GM23338 (cell line): ENCODE data around the gene WWOX.

Source experiments
- CREB1 ChIP-seq: fragments of 250-450 bp; sonication (Bioruptor Pico); IDR thresholded peaks from 2 replicates; pipeline ENCODE4 v1.5.0; 2020; ENCODE audit warnings: low read depth, mild to moderate bottlenecking, moderate library complexity
- EZH2 ChIP-seq: fragments of 200-600 bp; sonication (generic); IDR thresholded peaks from one replicate; pipeline ENCODE4 v1.8.0; 2017; ENCODE audit warnings: antibody characterized with exemption, mild to moderate bottlenecking, low read depth; ENCODE audit not compliant: unreplicated experiment
- EZH2phosphoT487 ChIP-seq: fragments of 200-600 bp; sonication (generic); IDR thresholded peaks from one replicate; pipeline ENCODE4 v1.8.1; 2018; ENCODE audit warnings: antibody characterized with exemption; ENCODE audit not compliant: unreplicated experiment
- JUNB ChIP-seq: IDR thresholded peaks from one replicate; pipeline ENCODE4 v1.6.1; 2016; ENCODE audit warnings: antibody characterized with exemption; ENCODE audit not compliant: unreplicated experiment
- NANOG ChIP-seq: IDR thresholded peaks from 2 replicates; pipeline ENCODE4 v1.6.1; 2016; ENCODE audit warnings: antibody characterized with exemption, borderline replicate concordance
- POLR2AphosphoS5 ChIP-seq: IDR thresholded peaks from 2 replicates; pipeline ENCODE4 v1.6.1; 2016; ENCODE audit warnings: antibody characterized with exemption, low read depth
- REST ChIP-seq: IDR thresholded peaks from one replicate; pipeline ENCODE4 v1.6.1; 2018; ENCODE audit warnings: antibody characterized with exemption; ENCODE audit not compliant: unreplicated experiment
- STAT1 ChIP-seq: IDR thresholded peaks from one replicate; pipeline ENCODE4 v1.6.1; 2016; ENCODE audit warnings: antibody characterized with exemption; ENCODE audit not compliant: unreplicated experiment
- TF ChIP-seq, protein P1 (sequence below), 2 experiments: fragments of 200-600 bp in 1 of 2; sonication (generic) in 1 of 2; conservative IDR thresholded peaks; 2 replicates each; pipeline versions ENCODE4 v1.5.1 to v1.6.1; 2016 to 2017; ENCODE audit warnings: antibody characterized with exemption in 2 of 2, low read depth in 2 of 2, mild to moderate bottlenecking in 2 of 2, moderate library complexity in 1 of 2
- TF ChIP-seq, protein P2 (sequence below): IDR thresholded peaks from 2 replicates; pipeline ENCODE4 v1.6.1; 2016; ENCODE audit warnings: antibody characterized with exemption
- TF ChIP-seq, protein P3 (sequence below): fragments of 250-450 bp; sonication (Bioruptor Pico); IDR thresholded peaks from 2 replicates; pipeline ENCODE4 v1.5.0; 2020; ENCODE audit warnings: mild to moderate bottlenecking, moderate library complexity

GRCh38 chr16:79181419-79181818, 1082.0 kb downstream of the WWOX start:
- TF ChIP-seq POLR2AphosphoS5 (no peak), EZH2 (no peak), JUNB (no peak), EZH2phosphoT487 (no peak), CREB1 (CRISPR knock-in tag) (no peak), REST (no peak), NANOG (no peak), STAT1 (no peak)
- TF ChIP-seq, protein P1, sequence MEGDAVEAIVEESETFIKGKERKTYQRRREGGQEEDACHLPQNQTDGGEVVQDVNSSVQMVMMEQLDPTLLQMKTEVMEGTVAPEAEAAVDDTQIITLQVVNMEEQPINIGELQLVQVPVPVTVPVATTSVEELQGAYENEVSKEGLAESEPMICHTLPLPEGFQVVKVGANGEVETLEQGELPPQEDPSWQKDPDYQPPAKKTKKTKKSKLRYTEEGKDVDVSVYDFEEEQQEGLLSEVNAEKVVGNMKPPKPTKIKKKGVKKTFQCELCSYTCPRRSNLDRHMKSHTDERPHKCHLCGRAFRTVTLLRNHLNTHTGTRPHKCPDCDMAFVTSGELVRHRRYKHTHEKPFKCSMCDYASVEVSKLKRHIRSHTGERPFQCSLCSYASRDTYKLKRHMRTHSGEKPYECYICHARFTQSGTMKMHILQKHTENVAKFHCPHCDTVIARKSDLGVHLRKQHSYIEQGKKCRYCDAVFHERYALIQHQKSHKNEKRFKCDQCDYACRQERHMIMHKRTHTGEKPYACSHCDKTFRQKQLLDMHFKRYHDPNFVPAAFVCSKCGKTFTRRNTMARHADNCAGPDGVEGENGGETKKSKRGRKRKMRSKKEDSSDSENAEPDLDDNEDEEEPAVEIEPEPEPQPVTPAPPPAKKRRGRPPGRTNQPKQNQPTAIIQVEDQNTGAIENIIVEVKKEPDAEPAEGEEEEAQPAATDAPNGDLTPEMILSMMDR (conservative IDR thresholded peaks at IDR 0.05; ENCODE audit: low read depth in 2 of 2) = no peak
- TF ChIP-seq, protein P2, sequence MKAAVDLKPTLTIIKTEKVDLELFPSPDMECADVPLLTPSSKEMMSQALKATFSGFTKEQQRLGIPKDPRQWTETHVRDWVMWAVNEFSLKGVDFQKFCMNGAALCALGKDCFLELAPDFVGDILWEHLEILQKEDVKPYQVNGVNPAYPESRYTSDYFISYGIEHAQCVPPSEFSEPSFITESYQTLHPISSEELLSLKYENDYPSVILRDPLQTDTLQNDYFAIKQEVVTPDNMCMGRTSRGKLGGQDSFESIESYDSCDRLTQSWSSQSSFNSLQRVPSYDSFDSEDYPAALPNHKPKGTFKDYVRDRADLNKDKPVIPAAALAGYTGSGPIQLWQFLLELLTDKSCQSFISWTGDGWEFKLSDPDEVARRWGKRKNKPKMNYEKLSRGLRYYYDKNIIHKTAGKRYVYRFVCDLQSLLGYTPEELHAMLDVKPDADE = no peak
- TF ChIP-seq, protein P3, sequence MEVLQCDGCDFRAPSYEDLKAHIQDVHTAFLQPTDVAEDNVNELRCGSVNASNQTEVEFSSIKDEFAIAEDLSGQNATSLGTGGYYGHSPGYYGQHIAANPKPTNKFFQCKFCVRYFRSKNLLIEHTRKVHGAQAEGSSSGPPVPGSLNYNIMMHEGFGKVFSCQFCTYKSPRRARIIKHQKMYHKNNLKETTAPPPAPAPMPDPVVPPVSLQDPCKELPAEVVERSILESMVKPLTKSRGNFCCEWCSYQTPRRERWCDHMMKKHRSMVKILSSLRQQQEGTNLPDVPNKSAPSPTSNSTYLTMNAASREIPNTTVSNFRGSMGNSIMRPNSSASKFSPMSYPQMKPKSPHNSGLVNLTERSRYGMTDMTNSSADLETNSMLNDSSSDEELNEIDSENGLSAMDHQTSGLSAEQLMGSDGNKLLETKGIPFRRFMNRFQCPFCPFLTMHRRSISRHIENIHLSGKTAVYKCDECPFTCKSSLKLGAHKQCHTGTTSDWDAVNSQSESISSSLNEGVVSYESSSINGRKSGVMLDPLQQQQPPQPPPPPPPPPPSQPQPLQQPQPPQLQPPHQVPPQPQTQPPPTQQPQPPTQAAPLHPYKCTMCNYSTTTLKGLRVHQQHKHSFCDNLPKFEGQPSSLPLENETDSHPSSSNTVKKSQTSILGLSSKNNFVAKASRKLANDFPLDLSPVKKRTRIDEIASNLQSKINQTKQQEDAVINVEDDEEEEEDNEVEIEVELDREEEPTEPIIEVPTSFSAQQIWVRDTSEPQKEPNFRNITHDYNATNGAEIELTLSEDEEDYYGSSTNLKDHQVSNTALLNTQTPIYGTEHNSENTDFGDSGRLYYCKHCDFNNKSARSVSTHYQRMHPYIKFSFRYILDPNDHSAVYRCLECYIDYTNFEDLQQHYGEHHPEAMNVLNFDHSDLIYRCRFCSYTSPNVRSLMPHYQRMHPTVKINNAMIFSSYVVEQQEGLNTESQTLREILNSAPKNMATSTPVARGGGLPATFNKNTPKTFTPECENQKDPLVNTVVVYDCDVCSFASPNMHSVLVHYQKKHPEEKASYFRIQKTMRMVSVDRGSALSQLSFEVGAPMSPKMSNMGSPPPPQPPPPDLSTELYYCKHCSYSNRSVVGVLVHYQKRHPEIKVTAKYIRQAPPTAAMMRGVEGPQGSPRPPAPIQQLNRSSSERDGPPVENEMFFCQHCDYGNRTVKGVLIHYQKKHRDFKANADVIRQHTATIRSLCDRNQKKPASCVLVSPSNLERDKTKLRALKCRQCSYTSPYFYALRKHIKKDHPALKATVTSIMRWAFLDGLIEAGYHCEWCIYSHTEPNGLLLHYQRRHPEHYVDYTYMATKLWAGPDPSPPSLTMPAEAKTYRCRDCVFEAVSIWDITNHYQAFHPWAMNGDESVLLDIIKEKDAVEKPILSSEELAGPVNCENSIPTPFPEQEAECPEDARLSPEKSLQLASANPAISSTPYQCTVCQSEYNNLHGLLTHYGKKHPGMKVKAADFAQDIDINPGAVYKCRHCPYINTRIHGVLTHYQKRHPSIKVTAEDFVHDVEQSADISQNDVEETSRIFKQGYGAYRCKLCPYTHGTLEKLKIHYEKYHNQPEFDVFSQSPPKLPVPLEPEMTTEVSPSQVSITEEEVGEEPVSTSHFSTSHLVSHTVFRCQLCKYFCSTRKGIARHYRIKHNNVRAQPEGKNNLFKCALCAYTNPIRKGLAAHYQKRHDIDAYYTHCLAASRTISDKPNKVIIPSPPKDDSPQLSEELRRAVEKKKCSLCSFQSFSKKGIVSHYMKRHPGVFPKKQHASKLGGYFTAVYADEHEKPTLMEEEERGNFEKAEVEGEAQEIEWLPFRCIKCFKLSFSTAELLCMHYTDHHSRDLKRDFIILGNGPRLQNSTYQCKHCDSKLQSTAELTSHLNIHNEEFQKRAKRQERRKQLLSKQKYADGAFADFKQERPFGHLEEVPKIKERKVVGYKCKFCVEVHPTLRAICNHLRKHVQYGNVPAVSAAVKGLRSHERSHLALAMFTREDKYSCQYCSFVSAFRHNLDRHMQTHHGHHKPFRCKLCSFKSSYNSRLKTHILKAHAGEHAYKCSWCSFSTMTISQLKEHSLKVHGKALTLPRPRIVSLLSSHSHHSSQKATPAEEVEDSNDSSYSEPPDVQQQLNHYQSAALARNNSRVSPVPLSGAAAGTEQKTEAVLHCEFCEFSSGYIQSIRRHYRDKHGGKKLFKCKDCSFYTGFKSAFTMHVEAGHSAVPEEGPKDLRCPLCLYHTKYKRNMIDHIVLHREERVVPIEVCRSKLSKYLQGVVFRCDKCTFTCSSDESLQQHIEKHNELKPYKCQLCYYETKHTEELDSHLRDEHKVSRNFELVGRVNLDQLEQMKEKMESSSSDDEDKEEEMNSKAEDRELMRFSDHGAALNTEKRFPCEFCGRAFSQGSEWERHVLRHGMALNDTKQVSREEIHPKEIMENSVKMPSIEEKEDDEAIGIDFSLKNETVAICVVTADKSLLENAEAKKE (CRISPR knock-in tag) = no peak
